AG04450 (cell line): ENCODE data around the gene ACRBP. TPM values are rescaled to one million over a fixed set of nuclear protein-coding genes. Genes with fewer than 3 reads are reported as not detected.

Experiments
- CTCF ChIA-PET: fragments of 300-600, 350-600 bp; formaldehyde crosslinking; extraction: SDS; loops from one replicate; lab custom pipeline; 2022; ENCODE audit warnings: antibody characterized with exemption, inconsistent platforms; lab: Charles Lee
- POLR2A ChIA-PET: fragments of 350-600 bp; formaldehyde crosslinking; extraction: SDS; loops from one replicate; lab custom pipeline; 2021; ENCODE audit warnings: antibody characterized with exemption, inconsistent platforms; lab: Yijun Ruan, JAX
- DNase-seq: peaks from one replicate; pipeline ENCODE4 v3.0.0-alpha.2; 2011; ENCODE audit warnings: low read depth, low spot score
- H3K27ac ChIP-seq: one replicate; pipeline ENCODE4 v1.5.1; 2012; ENCODE audit warnings: low read depth, low read length, control low read depth
- H3K27me3 ChIP-seq: one replicate; pipeline ENCODE4 v1.6.0; 2012; ENCODE audit warnings: low read length; ENCODE audit not compliant: control insufficient read depth, insufficient read depth
- H3K4me3 ChIP-seq: 2 replicates; pipeline ENCODE4 v1.5.1; 2011; ENCODE audit warnings: mild to moderate bottlenecking, low read depth, low read length, control low read depth
- H3K9me3 ChIP-seq: 2 replicates; pipeline ENCODE4 v1.5.1; 2012; ENCODE audit warnings: low read length; ENCODE audit not compliant: control insufficient read depth, insufficient read depth
- polyA plus RNA-seq: library from polyadenylated mRNA; depleted of rRNA; stranded (reverse); fragments of >200 nt; gene quantifications from 2 replicates; pipeline ENCODE4 v1.2.3, GENCODE V29; 2011
- TF ChIP-seq, protein P1 (sequence below): IDR thresholded peaks from 2 replicates; pipeline ENCODE4 v1.5.1; 2011; ENCODE audit warnings: low read depth, low read length, control low read depth, inconsistent platforms

The ACRBP gene
- polyA plus RNA-seq, 1 experiment: 0.64 TPM

DNA sequence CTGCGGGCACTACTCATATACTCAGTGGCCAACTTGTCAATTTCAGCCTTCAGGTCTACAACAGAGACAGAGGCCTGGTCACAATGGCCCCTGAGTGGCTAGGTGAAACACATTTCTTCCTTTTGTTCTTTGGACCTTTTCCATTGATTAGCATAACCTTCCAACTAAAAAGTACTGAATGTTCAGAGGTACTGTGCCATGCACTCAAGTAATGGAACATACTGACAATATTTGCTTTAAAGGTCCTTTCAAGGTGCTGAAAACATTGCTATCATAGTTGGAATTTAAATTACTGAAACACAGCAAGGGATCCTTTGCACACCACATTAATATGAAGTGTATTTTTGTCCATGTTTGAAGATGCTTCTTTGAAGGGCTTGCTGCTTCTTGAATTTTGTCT lies 6.1 kb upstream of the ACRBP start:
- Histone ChIP-seq H3K27ac (no peak overlapping the region), H3K9me3 (no peaks in the 10 kb centered on the region), H3K4me3 (no peak overlapping the region), H3K27me3 (no peaks in the 10 kb centered on the region)
- ChIA-PET CTCF (no interaction called here), POLR2A (interaction anchor here (0.6 kb wide), 1 partner anchor 25 kb away, joined by 5 read pairs; no protein-coding TSS in a partner anchor)
- DNase-seq: no peak
- TF ChIP-seq, protein P1, sequence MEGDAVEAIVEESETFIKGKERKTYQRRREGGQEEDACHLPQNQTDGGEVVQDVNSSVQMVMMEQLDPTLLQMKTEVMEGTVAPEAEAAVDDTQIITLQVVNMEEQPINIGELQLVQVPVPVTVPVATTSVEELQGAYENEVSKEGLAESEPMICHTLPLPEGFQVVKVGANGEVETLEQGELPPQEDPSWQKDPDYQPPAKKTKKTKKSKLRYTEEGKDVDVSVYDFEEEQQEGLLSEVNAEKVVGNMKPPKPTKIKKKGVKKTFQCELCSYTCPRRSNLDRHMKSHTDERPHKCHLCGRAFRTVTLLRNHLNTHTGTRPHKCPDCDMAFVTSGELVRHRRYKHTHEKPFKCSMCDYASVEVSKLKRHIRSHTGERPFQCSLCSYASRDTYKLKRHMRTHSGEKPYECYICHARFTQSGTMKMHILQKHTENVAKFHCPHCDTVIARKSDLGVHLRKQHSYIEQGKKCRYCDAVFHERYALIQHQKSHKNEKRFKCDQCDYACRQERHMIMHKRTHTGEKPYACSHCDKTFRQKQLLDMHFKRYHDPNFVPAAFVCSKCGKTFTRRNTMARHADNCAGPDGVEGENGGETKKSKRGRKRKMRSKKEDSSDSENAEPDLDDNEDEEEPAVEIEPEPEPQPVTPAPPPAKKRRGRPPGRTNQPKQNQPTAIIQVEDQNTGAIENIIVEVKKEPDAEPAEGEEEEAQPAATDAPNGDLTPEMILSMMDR: no peak

DNA sequence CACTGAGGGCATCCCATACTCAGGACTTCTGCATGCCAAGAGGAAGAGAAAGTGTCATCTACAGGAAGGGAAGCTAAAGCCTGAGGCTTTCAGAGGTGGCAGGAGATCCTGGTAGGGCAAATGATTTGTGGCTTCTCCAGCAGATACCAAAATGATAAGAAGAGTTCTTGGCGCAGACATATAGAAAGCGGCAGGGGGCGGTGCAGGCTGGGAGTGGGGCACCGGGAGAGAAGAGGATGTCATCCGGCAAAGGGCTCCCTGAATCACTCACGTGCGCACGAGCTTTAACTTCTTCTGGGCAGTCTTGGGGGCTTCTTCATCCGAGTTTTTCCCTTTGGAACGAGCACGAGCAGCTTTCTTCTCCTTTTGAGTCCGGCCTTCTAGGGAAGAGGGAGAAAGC lies 5.2 kb upstream of the ACRBP start:
- DNase-seq: no peak
- POLR2A ChIA-PET: no interaction called here
- Histone ChIP-seq H3K27ac (no peak overlapping the region), H3K9me3 (no peaks in the 10 kb centered on the region; the same call in 1 of the 2 replicates), H3K4me3 (no peak overlapping the region), H3K27me3 (no peaks in the 10 kb centered on the region)
- CTCF ChIA-PET: no interaction called here
- TF ChIP-seq, protein P1: no peak

DNA sequence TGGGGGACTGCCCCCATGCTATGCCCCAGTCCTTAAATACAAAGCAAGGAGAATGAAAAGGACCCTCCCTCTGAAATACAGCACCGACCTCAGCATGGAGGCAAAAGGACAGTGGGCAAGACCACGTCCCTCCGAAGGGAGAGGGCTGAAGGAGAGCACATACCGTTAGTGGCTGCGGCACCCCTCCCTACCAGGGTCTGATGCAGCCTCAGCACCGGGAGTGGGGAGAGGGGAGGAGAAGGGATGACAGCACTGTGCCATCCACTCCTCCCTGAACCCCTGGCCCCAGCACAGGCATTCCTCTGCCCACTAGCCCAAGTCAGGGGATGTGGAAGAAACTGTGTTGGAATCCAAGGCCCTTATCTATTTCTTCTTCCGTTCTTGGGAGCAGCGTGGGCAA lies 3.6 kb upstream of the ACRBP start:
- CTCF ChIA-PET: no interaction called here
- H3K4me3 ChIP-seq: no peak overlapping the region
- no peaks in the 10 kb centered on the region for H3K27me3 ChIP-seq
- POLR2A ChIA-PET: no interaction called here
- peaks cover 12% of the 10 kb centered on the region for H3K9me3 ChIP-seq
- TF ChIP-seq, protein P1: no peak
- H3K27ac ChIP-seq: no peak overlapping the region
- DNase-seq: no peak

DNA sequence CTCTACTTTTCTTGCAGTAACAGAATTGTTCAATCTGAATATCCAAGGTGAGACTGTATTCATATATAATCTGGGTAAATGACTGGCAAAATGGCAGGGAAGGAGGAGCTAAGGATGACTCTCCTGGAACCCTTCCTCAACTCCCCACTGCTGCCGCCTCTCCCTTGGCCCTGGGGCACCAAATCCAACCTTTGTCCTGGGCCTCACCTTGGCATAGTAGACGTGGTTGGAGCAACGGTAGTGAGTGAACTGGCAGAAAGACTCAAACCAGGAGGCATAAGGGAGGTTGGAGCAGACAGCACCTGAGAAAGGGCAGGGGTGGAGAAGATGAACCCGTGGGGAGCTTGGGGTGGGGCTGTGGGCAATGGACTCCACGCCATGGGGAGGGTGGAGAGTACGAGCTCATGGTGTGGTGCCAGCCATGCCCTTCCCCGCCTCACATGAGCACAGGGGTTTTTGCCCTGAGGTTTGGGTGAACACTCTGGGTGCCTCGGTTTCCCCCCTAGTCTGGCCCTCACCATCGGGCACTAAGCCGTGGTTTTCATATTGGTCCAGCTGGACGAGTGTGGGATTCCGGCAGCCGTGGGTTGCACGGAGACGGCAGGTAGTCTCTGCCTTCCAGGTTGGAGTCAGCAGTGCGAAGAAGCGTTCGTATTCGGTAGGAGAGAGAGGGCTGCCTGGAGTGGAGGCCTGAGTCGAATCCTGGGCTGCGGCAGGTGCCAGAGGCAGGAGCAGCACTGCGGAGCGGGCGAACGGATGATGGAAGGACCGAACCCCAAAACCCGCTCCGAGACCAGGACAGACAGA lies 753 bp downstream of the ACRBP start:
- POLR2A ChIA-PET: interaction anchor here (0.8 kb wide), 1 partner anchor 26 kb away, joined by 3 read pairs; no protein-coding TSS in a partner anchor
- Histone ChIP-seq H3K27me3 (peaks cover 11% of the 10 kb centered on the region), H3K9me3 (peaks cover 34% of the 10 kb centered on the region), H3K27ac (no peak overlapping the region), H3K4me3 (peak overlapping the region; percentile 55)
- CTCF ChIA-PET: no interaction called here
- TF ChIP-seq, protein P1: no peak
- no peak for DNase-seq

DNA sequence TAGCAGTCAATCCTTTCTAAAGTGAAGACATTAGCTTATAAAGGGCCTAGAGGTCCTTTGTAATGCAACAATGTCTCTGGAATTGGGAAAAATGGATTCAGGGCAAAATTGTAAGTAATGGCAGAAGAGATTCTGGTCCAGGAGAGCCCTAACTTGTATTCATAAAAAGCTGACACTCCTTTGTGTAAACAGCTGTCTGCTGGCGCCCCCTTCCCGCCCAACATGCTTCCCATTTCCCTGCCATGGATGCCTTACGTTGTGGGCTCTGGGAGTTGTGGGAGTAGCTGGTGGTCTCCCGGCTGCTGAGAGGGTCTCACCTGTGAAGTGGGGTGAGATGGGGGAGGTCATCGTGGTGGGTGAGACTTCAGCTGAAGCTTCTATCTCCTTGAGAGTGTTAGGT lies 2.3 kb downstream of the ACRBP start:
- TF ChIP-seq, protein P1: no peak

More for the DNA sequence above, 2.3 kb downstream of the ACRBP start:
- H3K27ac ChIP-seq: no peak overlapping the region
- DNase-seq: no peak
- peaks cover 34% of the 10 kb centered on the region for H3K9me3 ChIP-seq
- ChIA-PET POLR2A (interaction anchor here (0.8 kb wide), 1 partner anchor 77 kb away, joined by 4 read pairs; no protein-coding TSS in a partner anchor), CTCF (interaction anchor here (0.5 to 1.1 kb wide), 4 partner anchors 9 to 31 kb away, joined by 3 to 5 read pairs (median 4); no protein-coding TSS in a partner anchor)
- no peak overlapping the region for H3K4me3 ChIP-seq
- H3K27me3 ChIP-seq: peaks cover 19% of the 10 kb centered on the region
